AG20443 (cell line): ENCODE measurements around the gene HLA-DOB.

Source experiments
- DNase-seq: peaks from one replicate; pipeline ENCODE4 v3.0.0; 2012; ENCODE audit warnings: low spot score, mixed read lengths

HLA-DOB gene

DNA sequence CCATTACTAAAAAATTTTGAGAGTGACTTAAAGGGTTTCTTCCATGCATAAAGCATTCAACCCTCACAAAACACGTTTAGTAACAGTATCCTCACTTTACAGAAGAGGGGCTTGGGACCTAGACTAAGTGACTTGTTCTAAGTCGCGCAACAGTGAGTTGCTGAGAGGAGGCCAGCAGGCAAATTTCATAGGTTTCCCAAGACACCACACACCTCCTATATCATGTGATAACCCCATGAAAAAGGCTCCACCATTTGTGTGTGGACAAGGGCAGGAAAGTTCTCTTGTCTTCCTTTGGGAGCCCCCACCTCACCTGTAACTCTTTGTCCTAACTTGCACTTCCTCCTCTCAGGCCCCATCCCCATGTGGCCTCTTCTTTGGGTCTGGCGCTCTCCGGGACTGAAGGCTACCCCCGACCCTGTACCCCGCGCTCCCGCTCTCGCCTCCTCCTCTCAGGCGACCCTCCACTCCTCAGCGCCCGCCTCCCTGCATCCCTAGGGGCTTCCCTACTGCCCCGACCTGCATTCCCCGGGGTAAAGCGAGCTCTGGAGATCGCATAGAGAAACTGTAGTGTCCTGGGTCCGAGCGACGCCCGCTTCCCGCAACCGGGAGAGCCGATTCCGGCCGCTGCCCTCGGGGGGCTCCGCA is 26.7 kb upstream of the HLA-DOB start:
- DNase-seq: no peak

DNA sequence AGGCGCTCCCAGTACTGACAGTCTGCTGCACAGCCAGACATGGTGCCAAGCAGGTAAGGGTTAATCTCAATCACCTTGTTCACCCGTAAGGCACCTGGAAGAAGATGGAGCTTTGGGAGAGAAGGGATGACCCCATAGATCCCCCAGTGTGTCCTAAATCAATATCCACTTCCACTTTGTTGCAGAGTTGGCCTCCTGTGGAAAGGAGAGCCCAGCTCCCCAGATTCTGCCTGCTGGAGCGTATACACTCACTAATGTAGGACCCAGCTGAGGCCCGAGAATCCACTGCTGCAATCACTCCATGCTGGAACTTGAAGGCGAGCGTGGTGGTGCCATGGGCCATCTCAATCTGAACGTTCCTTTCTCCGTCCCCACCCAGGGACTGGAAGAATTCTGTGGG is 25.9 kb upstream of the HLA-DOB start:
- DNase-seq: no peak

DNA sequence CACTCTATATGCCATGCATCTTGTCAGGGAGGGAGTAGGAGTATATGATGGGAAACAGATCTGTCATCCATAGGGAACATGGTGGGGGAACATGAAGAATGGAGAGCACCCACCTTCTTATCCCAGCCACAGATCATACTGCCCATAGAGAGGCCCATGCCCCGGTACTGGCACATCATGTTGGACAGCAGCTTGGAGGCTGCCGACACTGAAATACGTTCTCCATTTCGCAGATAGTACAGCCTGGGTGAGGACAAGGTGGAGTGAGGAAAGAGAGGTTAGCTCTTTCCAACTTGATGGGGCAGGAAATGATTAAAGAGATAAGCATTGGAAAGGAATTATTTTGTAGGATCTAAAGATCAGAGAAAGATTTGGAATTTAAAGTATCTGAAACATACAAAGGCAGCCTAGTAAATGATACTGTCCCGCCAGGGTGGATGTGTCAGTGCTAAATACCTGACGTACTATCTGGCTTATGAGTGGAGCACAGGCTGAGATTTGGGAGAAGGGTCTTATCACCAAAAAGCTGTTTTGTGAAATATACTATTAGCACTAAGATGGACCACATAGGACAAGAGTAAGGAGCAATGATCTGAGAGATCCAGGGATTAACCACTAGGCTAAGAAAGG is 25.3 kb upstream of the HLA-DOB start:
- no peak for DNase-seq

DNA sequence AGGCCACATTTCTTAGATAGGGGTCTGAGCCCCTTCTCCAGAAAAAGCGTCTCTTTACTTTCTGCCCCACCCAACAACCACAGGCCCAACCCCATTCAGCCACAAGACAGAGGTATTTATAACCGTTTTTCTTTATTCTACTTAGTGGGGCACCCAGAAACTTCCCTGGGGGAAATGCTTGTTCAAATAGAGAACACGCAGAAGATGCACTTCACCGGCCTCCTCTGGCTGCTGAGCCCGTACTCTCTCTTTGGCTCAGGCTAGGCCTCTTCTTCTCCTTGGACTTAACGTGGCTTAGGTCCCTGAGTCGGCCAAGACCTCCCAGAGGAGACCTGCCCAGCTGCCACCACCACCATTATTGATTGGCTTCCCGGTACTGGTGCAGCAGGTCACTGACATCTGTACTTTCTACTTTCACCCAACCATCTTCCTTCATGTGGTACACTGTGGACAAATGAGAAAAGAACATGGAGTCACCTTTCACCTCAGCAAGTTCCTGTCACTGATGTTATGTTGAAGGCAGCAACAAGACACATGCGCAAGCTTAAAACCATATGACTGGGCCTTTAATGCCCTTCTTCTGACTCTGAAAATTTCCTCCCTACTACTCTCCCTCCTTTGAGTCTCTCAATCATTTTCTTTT is 23.9 kb upstream of the HLA-DOB start:
- no peak for DNase-seq

DNA sequence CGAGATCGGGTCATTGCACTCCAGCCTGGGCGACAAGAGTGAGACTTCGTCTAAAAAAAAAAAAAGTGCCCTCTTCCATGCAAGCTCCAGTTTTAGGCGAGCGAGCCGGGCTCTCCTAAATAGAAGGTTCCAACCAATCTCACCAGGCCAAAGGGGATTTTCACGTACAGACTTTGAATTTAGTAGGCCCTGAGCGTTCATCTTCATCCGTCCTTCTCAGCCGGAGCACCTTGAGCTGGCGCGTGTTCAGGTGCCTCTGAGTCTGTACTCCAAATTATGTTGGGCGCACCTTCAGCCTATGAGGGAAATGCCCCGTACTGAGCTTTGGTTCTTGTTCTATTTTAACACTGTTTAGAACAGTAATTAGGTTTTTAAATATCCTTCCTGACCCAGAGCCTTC is 22.6 kb upstream of the HLA-DOB start:
- DNase-seq: no peak

DNA sequence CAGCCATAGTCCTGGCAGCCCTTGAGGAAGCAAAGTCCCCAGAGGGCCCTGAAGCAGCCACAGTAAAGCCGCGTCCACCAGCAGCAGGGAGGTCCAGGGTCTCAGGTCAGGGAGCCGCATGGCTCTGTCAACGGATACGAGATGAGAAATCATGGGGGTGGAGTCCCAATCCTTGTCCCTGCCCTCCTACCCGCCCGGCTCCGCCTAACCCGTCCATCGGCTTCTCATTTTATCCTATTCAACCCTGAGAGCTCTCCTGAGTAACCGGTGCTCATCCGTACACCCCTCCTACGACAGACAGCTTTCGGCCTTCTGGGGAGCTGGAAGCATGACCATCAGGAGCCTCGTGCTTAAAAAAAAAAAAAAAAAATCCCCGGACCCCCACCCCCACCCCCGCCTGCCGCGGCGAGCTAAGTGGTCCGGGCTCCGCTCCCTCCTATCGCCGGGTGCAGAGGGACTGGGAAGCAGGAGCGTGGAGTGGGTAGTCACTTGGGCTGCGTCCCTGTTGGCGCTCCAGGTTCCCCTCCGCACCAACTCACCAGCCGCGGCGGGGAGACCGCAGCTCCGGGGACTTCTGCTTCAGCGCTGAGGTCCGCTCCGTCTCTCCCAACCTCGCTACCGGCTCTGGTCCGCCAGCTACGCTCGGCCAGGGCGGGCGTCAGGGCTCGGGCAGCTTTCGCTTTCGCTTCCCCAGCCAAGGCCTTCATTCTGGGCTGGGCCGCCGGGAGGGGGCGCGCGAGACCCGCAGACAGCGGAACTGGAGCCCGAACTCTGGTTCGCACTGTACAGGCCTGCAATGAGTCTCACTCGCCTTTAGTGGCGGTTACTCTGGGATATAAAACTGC is 21.5 kb upstream of the HLA-DOB start, which contains the start of gene TAP2:
Gene TAP2 (minus strand): TSS at position 626 of the 845 bp plus-strand sequence. CDS start 506 bp downstream, at position 120.
- peak; percentile 97 for DNase-seq

DNA sequence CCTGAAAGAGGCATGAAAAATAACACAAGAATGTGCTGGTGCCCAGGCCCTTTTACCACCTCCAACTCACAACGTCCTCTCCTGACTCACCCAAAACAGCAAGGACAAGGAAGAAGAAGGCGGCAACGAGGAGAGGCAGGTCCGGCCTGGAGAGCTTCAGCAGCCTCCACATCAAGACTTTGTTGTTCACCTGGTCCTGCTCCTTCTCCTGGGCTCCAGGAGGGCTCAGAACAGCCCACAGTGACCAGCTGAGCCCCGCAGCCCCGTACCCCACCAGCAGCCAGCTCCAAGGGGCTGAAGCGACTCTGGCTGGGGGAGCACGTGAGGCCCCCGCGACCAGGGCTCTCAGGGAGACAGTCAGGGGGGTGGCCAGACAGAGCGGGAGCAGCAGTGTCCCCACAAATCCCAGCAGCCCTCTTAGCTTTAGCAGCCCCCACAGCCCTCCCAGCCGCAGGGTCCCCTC is 20.9 kb upstream of the HLA-DOB start:
- no peak for DNase-seq

DNA sequence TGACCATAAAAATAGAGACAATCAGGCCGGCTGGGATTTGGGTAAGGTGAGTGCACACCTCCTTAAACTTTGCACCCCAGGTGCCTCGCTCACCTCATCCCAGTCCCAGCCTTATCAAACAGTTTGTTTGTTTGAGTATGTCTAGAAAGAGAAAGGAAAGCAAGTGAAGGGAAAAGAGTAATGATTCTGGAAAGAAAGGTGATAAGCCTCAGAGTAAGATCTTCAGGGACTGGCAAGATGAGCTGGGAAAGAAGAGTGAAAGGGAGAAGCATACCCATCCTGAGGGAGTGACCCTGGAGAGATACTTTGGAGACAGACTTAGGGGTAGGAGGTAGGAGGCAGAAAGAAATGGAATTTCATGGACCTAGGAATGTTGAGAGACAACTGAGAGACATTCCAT is 20.1 kb upstream of the HLA-DOB start:
- DNase-seq: no peak

DNA sequence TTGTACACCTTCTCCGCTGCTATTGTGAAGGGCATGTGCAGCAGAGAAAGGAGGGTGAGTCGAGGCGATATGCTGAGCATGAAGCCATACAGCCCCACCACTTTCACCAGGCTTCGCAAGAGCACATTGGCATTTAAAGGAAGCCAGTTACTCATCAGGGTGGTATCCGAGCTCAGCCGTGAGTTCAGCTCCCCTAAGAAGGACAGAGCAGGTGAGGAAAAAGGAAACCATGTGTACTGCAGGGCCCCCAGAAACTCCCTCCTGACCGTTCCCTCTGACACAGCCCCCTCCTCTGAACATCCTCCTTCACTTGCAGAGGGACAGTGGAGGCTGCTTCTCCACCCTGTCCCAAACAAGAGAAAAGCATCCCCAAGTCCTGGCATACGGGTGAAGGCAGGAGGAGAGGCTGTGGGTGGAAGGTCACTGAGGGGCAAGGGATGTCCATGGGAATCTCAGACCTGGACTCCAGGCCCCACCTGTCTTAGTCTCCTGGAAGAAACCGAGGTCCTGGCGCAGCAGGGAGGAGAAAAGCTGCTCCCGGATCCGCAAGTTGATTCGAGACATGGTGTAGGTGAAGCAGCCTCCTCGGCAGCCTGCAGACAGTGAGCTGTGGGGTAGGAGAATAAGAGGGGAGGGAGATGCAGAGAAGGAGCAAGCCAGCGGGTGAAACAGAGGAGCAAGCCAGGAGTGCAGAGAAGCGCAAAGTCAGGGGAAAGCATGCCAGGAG is 18.5 kb upstream of the HLA-DOB start:
- DNase-seq: no peak

DNA sequence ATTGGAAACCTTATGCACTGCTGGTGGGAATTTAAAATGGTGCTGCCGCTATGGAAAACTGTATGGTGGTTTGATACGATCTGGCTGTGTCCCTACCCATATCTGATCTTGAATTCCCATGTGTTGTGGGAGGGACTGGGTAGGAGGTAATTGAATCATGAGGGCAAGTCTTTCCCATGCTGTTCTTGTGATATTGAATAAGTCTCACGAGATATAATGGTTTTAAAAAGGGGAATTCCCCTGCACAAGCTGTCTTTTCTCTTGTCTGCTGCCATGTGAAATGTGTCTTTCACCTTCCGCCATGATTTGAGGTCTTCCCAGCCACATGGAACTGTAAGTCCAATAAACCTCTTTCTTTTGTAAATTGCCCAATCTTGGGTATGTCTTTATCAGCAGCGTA is 16.9 kb upstream of the HLA-DOB start:
- DNase-seq: no peak

DNA sequence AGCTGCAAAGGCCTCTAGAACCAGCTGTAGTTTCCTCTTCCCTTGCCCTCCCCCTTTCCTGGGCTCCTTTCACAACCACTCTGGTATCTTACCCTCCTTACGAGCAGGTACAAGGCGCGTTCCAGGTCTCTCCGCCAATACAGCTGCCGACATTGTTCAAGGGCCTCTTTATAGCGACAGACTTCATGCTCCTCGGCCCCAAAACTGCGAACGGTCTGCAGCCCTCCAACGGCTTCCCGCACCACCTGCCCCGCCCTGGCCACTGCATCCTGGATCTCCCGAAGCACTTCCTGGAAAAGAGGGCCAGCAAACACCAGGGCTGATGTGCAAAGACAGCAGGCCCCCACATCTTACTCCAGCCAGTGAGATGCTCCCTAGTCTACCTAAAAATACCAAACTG is 15.7 kb upstream of the HLA-DOB start:
- no peak for DNase-seq

DNA sequence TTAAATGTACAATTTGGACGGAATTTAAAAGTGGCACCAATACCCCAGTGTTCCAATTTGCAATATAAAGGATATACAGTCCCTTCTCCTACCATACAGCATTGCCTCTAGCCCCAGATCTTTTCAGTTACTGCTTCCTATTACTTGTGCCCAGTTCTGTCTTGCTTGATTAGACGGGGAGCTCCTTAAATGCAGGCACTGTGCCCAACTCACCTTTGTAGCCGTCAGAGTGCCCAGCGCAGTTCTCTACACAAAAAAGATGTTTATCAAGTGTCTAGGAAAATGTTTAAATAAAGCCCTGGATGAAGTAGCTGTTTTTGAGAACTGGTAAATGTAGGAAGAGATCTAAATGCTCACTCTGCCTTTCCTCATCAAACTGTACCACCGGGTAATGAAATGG is 14.1 kb upstream of the HLA-DOB start:
- no peak for DNase-seq

DNA sequence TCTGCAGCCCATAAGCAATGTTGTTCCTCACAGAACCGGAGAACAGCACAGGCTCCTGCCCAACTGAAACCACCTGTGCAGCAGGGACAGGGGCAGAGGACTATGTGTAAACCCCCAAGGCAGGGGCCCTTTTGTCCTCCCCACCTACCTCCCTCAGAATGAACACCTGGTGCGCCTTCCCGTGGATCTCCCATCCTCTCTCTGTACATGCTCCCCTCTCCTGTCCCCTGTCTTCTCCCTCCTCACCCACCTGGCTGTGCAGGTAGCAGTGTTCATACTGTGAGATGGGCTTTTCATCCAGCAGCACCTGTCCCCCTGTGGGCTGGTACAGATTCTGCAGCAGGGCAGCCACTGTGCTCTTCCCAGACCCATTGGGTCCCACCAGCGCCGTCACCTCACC is 13.2 kb upstream of the HLA-DOB start:
- DNase-seq: no peak

DNA sequence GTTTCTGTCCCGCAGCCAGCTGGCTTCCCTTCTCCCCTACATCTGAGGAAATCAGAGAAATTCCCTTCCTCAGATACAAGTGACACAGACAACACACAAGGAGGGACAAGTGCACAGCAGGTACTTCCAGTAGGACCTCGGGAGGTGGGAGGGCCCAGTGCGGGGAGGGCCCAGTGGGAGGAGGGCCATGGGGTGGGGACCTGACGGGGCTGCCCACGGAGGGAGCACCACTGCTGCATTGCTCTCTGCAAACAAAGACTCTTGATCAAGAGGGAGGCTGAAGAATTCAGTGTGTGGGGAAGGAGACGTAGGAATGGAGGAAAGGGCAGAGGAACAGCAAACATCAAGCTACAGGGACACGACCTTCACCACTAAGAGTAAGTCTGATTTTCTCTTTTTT is 12.7 kb upstream of the HLA-DOB start:
- DNase-seq: no peak

DNA sequence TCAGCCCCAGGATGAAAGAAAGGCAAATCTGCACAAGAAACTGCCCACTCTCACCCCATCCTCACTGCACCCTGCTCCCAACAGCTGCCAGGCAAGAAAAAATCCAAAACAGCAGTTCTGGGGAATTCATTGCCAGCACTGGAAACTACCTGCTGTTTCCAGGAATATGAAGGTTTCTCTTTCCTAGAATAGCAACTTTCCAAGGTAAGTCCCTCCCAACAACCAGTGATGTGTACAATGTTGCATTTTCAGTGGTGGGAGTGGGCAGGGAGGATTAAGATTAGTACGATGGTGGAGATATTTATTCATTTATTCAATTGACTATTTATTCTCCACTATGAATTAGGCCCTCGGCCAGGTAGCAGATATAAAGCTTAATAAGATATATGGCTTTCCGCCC is 10.2 kb upstream of the HLA-DOB start:
- no peak for DNase-seq

DNA sequence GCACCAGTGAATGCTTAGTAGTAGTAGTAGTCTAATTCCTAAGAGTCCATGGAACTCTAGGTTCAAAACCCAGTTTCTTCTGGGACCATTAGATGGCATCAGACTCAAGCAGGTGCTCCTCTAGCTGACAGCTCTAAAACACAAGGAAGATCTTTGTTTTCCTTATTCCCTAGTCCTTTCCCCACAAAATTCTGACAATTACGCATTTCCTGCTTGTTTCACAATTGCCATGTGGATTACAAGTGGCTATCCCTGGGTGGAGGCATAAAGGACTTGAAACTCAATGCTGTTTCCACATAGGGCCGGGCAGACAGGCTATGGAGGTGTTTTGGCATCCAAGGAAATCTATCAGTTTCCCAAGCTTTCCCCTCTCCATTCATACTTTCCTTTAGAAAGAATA is 9.2 kb upstream of the HLA-DOB start:
- DNase-seq: peak; percentile 66

DNA sequence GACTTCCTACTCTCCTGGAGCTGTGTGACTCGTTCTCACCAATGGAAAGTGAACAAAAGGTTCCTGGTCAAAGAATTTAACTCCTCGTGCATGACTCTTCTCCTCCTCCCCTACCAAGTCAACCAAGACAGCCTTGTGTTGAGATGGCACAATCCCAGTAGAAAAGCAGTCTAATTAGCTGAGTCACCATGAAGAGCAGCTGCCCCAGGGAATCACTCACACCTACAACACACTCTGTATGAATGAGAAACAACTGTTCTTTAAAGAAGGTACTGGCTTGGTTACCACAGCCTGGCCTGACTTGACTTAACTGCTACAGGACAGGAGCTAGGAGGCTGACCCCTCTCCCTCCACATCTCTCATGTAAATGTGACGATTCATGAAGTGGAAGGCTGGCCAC is 2.9 kb upstream of the HLA-DOB start:
- peak; percentile 63 for DNase-seq

DNA sequence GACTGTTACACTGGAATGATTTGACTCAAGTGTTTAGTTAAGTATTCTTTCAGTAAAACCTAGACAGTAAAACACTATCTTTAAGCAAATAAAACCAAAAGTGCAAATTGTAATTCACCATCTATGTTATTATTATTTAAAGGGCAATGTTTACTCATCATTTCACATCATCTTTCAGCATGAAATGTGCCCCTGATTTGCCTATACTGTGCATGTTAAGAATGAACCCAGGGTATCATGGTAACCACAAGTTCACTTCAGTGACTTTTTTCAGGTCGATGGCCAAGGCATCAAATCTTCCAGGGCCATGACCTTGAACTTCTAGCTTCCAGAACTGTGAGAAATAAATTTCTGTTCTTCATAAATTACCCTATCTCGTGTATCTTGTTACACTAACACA is 2.1 kb upstream of the HLA-DOB start:
- no peak for DNase-seq

DNA sequence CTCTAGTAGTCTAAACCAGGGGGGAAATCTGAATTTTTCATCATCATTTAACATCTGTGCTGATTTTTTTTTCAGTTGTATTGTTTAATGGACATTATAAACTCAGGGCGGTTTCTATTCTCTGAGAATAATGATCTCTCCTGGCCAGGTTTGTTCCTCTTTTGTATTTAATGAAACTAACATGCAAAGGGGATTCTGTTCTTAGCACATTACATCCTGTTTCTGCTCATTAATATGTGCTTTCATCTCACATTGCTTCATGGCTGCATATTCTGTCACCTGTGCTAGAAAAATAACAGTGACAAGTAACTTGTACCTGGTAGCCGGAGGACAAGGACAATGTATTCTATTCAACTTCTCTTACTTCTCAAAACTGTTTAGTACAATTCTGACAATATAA is 806 bp downstream of the HLA-DOB start:
- no peak for DNase-seq

DNA sequence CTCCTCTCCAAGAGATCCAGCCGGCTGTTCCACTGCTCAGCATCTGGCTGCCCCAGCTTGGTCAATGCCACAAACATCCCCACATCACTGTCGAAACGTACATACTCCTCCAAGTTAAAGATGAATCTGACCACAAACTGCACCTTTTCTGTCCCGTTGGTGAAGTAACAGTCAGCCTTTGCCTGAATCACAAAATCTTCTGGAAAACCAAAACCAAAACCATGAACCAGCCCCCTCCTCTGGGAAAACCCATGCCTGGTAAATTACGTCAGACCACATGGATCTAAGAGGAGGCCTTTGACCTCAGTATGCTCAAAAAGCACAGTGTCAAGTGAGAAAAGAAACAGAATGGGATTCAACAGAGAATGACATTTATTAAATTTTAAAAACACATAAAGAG is 1.7 kb downstream of the HLA-DOB start:
- peak; percentile 26 for DNase-seq

DNA sequence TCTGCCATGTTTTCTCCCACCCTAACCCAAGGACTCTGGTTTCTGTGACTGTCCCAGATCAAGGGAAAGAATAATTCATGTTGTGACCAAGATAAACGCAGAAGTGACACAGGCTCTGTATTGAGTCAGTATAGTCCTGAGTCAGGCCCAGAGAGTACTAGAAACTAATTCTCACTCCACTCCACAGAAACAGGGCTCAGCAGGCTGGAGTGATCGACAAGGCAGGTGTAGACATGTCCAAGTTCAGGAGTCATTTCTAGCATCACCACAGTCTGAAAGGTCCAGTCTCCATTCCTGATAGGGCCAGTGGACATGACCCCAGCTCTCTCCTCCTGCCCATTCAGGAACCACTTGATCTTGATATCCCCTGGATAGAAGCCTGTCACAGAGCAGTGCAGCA is 2.7 kb downstream of the HLA-DOB start:
- no peak for DNase-seq

DNA sequence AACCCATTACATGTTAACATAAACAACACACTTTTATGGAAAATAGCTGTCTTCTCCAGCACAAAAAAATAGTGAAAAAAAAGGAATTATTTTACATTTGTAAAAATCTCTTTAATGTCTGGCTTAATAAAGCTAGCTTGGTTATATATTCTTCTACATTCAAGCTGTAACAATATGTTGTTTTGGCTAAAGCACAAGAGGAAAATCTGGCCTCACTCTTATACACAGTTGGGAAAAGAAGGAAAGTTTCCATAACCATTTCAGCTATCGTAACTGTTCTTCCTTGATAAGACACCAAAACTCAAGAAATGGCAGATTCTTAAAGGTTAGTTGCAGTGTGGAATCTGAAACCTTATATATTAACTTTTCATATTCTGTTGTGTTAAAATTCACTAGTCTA is 7.6 kb downstream of the HLA-DOB start:
- DNase-seq: no peak
